Renal cortical epithelial cell (primary cell): Measurements from ENCODE around the gene SCARF2. TPM values are rescaled to one million over a fixed set of nuclear protein-coding genes. Genes with fewer than 3 reads are reported as not detected.

ENCODE experiments used
- DNase-seq: peaks from one replicate; pipeline ENCODE4 v3.0.0-alpha.2; 2011; ENCODE audit warnings: low read depth
- total RNA-seq: library from RNA; depleted of rRNA; stranded (reverse); fragments of >200 nt; gene quantifications from 2 replicates; pipeline ENCODE4 v1.2.3, GENCODE V29; 2014

Gene SCARF2
- total RNA-seq, 1 donor from 2014 or later, result 9.1 TPM

- no peak for DNase-seq
These were observed 2.4 kb upstream of the SCARF2 start for GRCh38 chr22:20439928-20440575.

DNA sequence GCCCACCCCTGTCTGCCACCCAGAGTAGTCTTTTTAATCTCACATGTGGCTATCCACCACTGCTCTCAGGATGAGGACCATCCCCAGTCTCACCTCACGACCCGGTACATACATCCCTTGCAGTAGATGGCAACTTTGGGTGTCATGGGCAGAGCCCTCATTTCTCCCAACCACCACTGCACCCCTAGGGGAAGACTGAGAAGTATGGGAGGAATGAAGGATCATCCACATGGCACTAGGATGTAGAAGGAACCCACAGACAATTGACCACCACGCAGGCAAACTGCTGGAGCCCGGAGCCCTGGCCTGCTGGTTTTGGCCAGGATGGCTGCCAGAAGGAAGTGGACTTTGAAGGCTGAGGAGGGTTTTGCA lies 1.9 kb upstream of the SCARF2 start:
- no peak for DNase-seq

GRCh38 chr22:20438678-20439492 lies 1.3 kb upstream of the SCARF2 start:
- DNase-seq, result no peak

DNA sequence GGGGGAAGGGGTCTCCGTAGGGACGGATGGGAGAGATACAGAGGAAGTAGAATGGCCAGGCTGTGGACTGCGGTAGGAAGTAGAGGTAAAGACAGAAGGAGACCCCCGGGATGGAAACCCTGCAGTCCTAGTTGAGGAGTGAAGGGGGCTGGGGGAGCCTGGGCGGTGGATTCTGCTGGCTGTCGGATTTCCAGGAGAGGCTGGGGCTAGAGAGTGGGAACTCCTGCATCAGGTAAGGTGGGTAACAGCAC lies 727 bp upstream of the SCARF2 start:
- no peak for DNase-seq

GRCh38 chr22:20436768-20437612 lies 635 bp downstream of the SCARF2 start:
- no peak for DNase-seq

DNA sequence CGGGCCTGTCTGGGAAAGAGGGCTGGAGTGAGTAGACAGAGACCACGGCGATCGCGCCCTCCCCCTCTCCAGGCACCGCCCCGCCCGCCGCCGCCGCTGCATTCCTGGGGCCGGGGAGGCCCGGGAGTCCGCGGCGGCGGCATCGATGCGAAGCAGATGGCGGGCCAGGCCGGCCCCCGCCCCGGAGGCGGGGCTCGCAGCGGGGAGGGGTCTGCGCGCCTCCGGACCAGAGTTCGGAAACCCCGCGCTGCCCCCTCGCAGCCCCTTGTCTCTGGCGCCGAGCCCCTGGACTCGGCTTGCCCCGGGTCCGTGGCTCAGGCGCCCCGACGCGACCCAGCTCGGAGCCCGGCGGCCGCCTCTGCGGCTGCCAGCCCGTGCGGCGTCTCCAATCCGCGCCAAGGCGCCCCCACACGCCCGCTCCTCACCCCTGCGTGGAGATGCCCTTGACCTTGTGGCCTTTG lies 1.3 kb downstream of the SCARF2 start:
- no peak for DNase-seq

DNA sequence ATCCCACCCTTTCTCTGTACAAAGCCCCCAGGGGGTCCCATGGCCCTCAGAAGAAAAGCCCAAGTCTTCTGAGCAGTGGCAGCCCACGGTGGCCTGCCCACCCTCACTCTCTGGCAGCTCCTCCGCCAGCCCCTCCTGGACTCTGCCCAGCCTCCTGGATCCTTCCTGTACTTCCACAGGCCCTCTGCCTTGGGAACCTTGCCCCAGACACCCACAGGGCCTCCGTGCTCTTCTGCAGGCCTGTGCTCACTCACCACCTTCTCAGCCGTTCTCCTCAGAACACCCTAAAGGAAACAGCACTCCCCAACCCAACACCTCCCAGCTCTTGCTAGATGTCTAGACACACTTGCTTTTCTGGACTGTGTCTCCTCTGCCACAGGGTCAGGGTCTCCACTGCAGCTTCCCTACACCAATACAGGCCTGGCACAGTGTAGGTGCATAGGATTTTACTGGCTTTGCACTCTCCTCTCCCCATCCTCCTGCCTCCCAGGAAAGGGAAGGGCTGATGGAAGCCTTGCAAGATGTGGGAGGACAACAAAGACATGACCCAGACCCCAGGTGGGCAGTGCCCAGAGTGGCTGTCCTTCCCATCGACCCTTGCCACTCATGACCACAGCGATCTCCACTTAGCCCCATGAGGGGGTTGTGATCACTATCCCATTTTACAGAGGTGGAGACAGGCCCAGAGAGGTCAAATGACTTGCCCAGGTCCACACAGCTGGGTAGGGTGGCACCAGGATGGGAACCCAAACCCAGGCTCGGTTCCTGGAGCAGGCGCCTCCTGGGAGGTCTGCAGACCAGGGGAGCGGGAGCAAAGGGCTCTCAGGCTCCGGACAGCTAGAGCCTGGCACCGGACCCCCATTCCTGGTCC lies 2.0 kb downstream of the SCARF2 start:
- DNase-seq, result no peak

DNA sequence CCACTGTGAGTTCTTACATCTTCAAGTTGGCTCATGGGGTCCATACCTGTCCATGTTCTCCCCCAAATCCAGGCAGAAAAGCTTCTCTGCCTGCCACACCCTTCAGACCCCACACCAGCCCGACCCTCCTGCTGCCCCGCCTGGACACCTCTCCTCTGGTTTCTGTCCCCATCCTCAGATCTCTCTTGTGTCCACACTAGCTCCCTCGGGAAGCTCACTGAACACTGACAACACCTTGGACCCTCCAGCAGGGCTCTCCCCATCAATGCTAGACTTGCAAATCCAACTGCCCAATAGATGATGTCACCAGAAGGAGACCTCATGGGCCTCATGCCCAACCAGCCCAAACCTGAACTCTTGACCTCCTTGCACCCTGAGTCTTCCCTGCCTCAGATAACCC lies 2.9 kb downstream of the SCARF2 start:
- DNase-seq, result no peak

DNA sequence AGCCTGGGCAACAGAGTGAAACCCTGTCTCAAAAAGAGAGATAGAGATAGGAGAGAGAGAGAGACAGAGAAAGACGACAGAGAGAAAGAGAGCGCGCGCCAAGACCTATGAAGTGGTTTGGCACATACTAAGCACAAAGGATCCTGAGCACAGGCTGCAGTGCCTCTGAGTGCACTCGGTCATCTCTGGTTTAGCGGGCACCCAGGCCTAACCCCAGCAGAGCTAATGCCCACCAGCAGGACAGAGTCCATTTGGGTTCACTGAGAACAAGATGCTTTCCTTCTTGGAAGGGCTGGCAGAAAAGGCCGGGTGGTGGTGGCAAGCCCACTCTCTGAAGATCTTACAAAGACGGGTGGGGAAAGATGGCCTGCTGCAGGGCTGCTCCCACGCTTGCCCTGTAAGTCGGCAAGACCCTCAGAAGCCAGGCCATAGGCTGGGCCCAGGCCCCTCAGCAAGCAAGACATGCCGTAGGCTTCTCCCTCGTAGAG lies 3.3 kb downstream of the SCARF2 start:
- no peak for DNase-seq

DNA sequence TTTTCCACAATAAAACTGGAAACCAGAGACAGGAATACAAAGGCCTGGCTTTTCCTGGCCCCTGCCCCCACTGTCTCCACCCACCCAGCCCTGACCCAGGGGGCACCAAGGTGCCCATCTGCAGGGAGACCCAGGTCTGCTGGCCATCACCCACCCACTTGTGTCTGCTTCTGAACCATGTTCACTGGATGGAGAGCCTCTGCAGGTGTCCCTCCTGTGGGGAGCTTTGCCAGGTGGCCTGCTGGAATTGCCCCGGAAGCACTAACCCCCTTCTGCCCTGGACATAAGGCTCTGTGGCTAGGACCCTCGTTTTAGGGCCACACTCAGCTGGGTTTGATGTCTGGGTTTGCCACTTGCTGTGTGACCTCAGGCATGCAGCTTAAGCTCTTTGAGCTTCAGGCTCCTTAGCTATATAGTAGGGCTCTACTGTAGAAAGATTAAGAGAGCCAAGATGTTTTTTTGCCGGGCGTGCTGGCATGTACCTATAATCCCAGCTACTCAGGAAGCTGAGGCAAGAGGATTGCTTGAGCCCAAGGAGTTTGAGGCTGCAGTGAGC lies 3.9 kb downstream of the SCARF2 start:
- DNase-seq, result no peak

DNA sequence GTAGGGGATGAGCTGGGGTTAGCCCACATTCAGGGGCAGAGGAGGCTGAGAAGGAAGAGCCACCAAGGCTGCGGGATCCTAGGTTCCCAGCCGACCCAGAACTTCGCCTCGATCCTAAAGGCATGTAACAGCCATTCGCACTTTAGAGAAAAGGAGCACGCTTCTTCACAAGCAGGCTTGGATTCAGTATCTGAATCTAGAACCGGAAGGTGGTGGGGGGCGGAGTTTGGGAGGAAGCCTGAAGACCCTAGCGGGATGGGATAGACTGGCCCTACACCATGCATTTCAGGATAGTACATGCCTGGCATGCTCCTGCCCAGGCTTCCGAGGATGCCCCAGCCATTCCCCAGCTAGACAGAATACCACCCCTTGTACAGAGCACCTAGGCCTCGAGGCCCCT lies 4.4 kb downstream of the SCARF2 start:
- no peak for DNase-seq

DNA sequence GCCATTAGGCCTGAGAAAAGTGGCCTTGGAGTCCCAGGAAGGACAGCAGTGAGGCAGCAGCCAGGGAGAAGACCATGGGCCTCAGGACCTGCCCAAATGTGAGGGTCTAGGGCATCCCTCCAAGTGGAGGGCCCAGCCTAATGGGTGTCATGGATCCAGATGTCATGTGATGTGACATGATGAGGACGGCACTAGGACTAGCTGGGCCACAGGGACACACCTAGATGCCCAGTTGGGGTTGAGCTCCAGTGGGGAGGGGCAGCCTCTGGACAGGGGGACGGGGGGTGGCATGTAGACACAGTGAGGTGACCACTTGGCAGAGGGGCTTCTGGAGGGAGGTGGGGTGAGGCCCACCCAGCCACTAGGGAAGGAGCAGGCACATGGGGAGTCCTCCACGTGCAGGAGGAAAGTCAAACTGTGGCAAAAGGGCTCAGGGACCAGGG lies 5.4 kb downstream of the SCARF2 start:
- no peak for DNase-seq

- no peak for DNase-seq
These were observed 6.0 kb downstream of the SCARF2 start for GRCh38 chr22:20431511-20432192.

DNA sequence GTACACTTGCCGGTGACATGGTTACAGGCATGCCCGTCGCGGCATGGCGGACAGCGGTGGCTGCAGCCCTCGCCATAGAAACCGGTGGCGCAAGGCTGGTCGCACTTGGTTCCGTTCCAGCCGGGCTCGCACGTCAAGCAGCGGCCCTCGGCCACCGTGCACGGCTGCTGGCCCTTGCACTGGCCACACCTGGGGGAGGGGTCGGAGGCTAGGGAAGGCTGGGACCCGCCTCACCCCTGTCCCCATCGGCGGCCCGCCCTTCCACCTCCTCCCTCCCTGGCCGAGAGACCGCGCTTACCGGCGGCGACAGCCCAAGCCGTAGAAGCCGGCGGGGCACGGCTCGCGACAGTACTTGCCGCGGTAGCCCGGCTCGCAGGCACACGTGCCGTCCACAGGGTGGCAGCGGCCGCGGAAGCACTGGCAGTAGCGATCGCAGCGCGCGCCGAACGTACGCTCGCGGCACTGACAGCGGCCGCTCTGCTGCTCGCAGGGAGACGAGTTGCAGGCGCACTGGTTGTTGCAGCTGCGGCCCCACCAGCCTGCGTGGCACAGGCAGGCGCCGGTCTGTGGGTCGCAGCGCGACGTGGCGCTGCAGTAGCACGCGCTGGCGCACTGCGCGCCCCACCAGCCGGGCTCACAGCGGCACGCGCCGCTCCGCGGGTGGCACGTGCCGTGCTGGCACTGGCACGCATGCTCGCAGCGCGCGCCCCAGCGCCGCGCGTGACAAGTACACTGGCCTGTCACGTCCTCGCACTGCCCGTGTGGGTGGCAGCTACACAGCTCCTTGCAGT lies 6.7 kb downstream of the SCARF2 start:
- DNase-seq, result no peak

GRCh38 chr22:20430101-20430719 lies 7.4 kb downstream of the SCARF2 start:
- no peak for DNase-seq

GRCh38 chr22:20429254-20430100 lies 8.1 kb downstream of the SCARF2 start:
- DNase-seq, result no peak

DNA sequence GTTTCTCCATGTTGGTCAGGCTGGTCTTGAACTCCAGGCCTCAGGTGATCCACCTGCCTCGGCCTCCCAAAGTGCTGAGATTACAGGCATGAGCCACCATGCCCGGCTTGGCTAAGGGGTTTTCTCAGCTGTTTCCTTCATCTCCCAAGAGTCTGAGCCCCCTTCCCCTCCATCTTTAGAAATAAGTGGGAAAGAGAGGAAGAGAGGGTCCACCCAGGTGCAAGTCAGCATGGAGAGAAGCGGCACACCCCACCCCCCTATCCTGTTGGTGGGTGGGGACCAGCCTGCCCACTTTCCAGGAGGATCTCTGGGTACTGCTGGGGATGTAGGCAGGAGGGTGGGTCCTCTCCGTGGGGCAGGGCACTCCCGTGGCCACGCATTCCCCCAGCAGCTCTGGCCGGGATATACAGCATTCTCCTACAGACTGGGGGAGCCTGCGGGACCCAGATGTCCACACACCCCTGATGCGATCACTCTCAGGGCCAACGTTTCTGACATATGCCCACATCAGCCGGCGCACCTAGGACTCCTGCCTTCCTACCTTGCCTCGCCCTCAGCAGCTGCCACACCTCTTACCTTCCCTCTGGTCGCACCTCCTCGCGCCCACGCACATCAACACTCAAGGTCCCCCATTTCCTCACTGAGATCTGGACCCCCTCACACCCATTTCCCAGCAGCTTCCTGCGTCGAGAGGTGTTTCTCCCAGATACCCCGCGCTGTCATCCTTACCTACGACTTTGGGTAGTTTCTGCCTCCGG lies 8.9 kb downstream of the SCARF2 start:
- DNase-seq, result no peak

- no peak for DNase-seq
These were observed 9.6 kb downstream of the SCARF2 start for GRCh38 chr22:20427945-20428417.
